OCI-LY1 (cell line): ENCODE data around the gene PPP1R36.
"Not testable (repeated sequence)": the region's sequence is repeated elsewhere in the genome, so short reads cannot be mapped to it uniquely, and the experiment has no call there.

ENCODE experiments used
- H2AFZ ChIP-seq: fragments of 200-600 bp; sonication (generic), shearing (Covaris generic); 2 replicates; pipeline ENCODE4 v1.6.0; 2014; ENCODE audit warnings: antibody characterized with exemption, mild to moderate bottlenecking, low read length
- H3F3A ChIP-seq: fragments of 200-600 bp; sonication (generic), shearing (Covaris generic); 2 replicates; pipeline ENCODE4 v1.6.0; 2014; ENCODE audit warnings: mild to moderate bottlenecking, antibody characterized with exemption, low read length, moderate library complexity; ENCODE audit not compliant: insufficient read depth
- H3K27ac ChIP-seq: fragments of 200-600 bp; sonication (generic); 2 replicates; pipeline ENCODE4 v1.5.1; 2014; ENCODE audit warnings: low read length, mixed run types, mild to moderate bottlenecking, low read depth; ENCODE audit not compliant: poor library complexity, severe bottlenecking
- H3K27me3 ChIP-seq: fragments of 200-600 bp; sonication (generic); 2 replicates; pipeline ENCODE4 v1.6.0; 2014; ENCODE audit warnings: antibody characterized with exemption, mild to moderate bottlenecking, low read length, moderate library complexity; ENCODE audit not compliant: insufficient read depth
- H3K36me3 ChIP-seq: fragments of 200-600 bp; sonication (generic); 2 replicates; pipeline ENCODE4 v1.6.1; 2014; ENCODE audit warnings: mild to moderate bottlenecking, antibody characterized with exemption, low read length, moderate library complexity, mixed read lengths; ENCODE audit not compliant: insufficient read depth
- H3K4me1 ChIP-seq: fragments of 200-600 bp; sonication (generic); 2 replicates; pipeline ENCODE4 v1.5.1; 2014; ENCODE audit warnings: mild to moderate bottlenecking, low read length, moderate library complexity; ENCODE audit not compliant: insufficient read depth, severe bottlenecking
- H3K4me2 ChIP-seq: fragments of 200-600 bp; sonication (generic), shearing (Covaris generic); 2 replicates; pipeline ENCODE4 v1.6.1; 2014; ENCODE audit warnings: low read length
- H3K4me3 ChIP-seq: fragments of 200-600 bp; sonication (generic); 2 replicates; pipeline ENCODE4 v1.5.1; 2014; ENCODE audit warnings: low read length, low read depth, mild to moderate bottlenecking, mixed read lengths; ENCODE audit not compliant: poor library complexity, severe bottlenecking
- H3K79me2 ChIP-seq: fragments of 200-600 bp; shearing (Covaris generic); 2 replicates; pipeline ENCODE4 v1.6.1; 2016; ENCODE audit warnings: mixed run types, low read length, mixed read lengths; ENCODE audit not compliant: insufficient read depth
- H3K9ac ChIP-seq: fragments of 200-600 bp; sonication (generic), shearing (Covaris generic); 2 replicates; pipeline ENCODE4 v1.6.1; 2014; ENCODE audit warnings: mild to moderate bottlenecking, low read length, mixed read lengths
- H3K9me2 ChIP-seq: fragments of 200-600 bp; sonication (generic), shearing (Covaris generic); 2 replicates; pipeline ENCODE4 v1.6.1; 2014; ENCODE audit warnings: low read depth, mild to moderate bottlenecking, low read length, mixed read lengths
- H3K9me3 ChIP-seq: fragments of 200-600 bp; shearing (Covaris generic); 2 replicates; pipeline ENCODE4 v1.6.1; 2014; ENCODE audit warnings: low read length, mixed read lengths
- H4K20me1 ChIP-seq: fragments of 200-600 bp; sonication (generic), shearing (Covaris generic); 2 replicates; pipeline ENCODE4 v1.6.0; 2016; ENCODE audit warnings: mild to moderate bottlenecking, low read length; ENCODE audit not compliant: insufficient read depth
- CTCF ChIP-seq: fragments of 200-600 bp; sonication (generic), shearing (Covaris generic); IDR thresholded peaks from 2 replicates; pipeline ENCODE4 v1.5.1; 2017; ENCODE audit warnings: mild to moderate bottlenecking, antibody characterized with exemption, low read length, moderate library complexity, mixed read lengths
- EZH2 ChIP-seq: fragments of 200-600 bp; sonication (generic), shearing (Covaris generic); IDR thresholded peaks from 2 replicates; pipeline ENCODE4 v1.8.0; 2017; ENCODE audit warnings: borderline replicate concordance, mixed run types, mild to moderate bottlenecking, antibody characterized with exemption, low read length, moderate library complexity, mixed read lengths

Gene PPP1R36

GRCh38 chr14:64516969-64517368 is 32.8 kb upstream of the PPP1R36 start:
- Histone ChIP-seq H3K27ac (no peak overlapping the region), H3K9ac (no peak overlapping the region), H3K36me3 (peaks cover 20% of the 10 kb centered on the region), H2AFZ (no peak overlapping the region), H3K9me2 (no peaks in the 10 kb centered on the region), H3K4me1 (no peaks in the 10 kb centered on the region), H3K79me2 (peaks cover 81% of the 10 kb centered on the region), H4K20me1 (no peaks in the 10 kb centered on the region), H3K4me3 (no peak overlapping the region), H3F3A (no peaks in the 10 kb centered on the region), H3K27me3 (no peaks in the 10 kb centered on the region), H3K9me3 (no peaks in the 10 kb centered on the region), H3K4me2 (no peak overlapping the region)
- TF ChIP-seq EZH2 (no peak), CTCF (no peak)

- not testable (repeated sequence) for H3K27ac ChIP-seq, H3K9me3 ChIP-seq, H2AFZ ChIP-seq, H4K20me1 ChIP-seq, H3K27me3 ChIP-seq, H3K4me1 ChIP-seq, H3K9me2 ChIP-seq, H3K4me3 ChIP-seq, H3K9ac ChIP-seq, H3F3A ChIP-seq, H3K4me2 ChIP-seq
- peaks cover 74% of the 10 kb centered on the region for H3K79me2 ChIP-seq
- H3K36me3 ChIP-seq, result peaks cover 24% of the 10 kb centered on the region
These were observed 32.1 kb upstream of the PPP1R36 start for GRCh38 chr14:64517667-64518066.

- no peaks in the 10 kb centered on the region for H3F3A ChIP-seq
- H3K36me3 ChIP-seq, result peaks cover 24% of the 10 kb centered on the region
- no peaks in the 10 kb centered on the region for H4K20me1 ChIP-seq
- no peak overlapping the region for H3K27ac ChIP-seq
- no peaks in the 10 kb centered on the region for H3K9me3 ChIP-seq
- TF ChIP-seq CTCF (no peak), EZH2 (no peak)
- no peaks in the 10 kb centered on the region for H3K9me2 ChIP-seq
- H3K27me3 ChIP-seq, result no peaks in the 10 kb centered on the region
- peaks cover 68% of the 10 kb centered on the region for H3K79me2 ChIP-seq
- no peak overlapping the region for H3K4me3 ChIP-seq
- H3K4me2 ChIP-seq, result no peak overlapping the region
- H3K9ac ChIP-seq, result no peak overlapping the region
- no peaks in the 10 kb centered on the region for H3K4me1 ChIP-seq
- no peak overlapping the region for H2AFZ ChIP-seq
These were observed 31.5 kb upstream of the PPP1R36 start for GRCh38 chr14:64518229-64518628.

- TF ChIP-seq CTCF, result no peak
- no peak for TF ChIP-seq EZH2
- no peaks in the 10 kb centered on the region for H3K4me1 ChIP-seq
- H3K36me3 ChIP-seq, result peaks cover 36% of the 10 kb centered on the region
- H3K79me2 ChIP-seq, result peaks cover 43% of the 10 kb centered on the region
- H3K9ac ChIP-seq, result no peak overlapping the region
- no peaks in the 10 kb centered on the region for H3K9me3 ChIP-seq
- H3K9me2 ChIP-seq, result no peaks in the 10 kb centered on the region
- no peak overlapping the region for H3K4me3 ChIP-seq
- H3F3A ChIP-seq, result no peaks in the 10 kb centered on the region
- H4K20me1 ChIP-seq, result no peaks in the 10 kb centered on the region
- H3K27me3 ChIP-seq, result no peaks in the 10 kb centered on the region
- H2AFZ ChIP-seq, result no peak overlapping the region
- no peak overlapping the region for H3K27ac ChIP-seq
- no peak overlapping the region for H3K4me2 ChIP-seq
These were observed 29.1 kb upstream of the PPP1R36 start for GRCh38 chr14:64520699-64521098.
